ENCODE measurements around the gene ZNF462.
"Not testable (repeated sequence)": the region's sequence is repeated elsewhere in the genome, so short reads cannot be mapped to it uniquely, and the experiment has no call there.

ZNF462 gene

GRCh38 chr9:106963684-106964083 lies 100.7 kb downstream of the ZNF462 start:
- no peak for DNase-seq

GRCh38 chr9:106964329-106964728 lies 101.4 kb downstream of the ZNF462 start:
- DNase-seq, result no peak

GRCh38 chr9:106964822-106965525 lies 102.0 kb downstream of the ZNF462 start:
- DNase-seq, result no peak

- no peak for DNase-seq
Measured at GRCh38 chr9:106966481-106966880, 103.5 kb downstream of the ZNF462 start.

GRCh38 chr9:106969696-106970095 lies 106.7 kb downstream of the ZNF462 start:
- peak; percentile 17 for DNase-seq

- DNase-seq, result no peak
Measured at GRCh38 chr9:106970219-106970975, 107.4 kb downstream of the ZNF462 start.

GRCh38 chr9:106970976-106971457 lies 108.1 kb downstream of the ZNF462 start:
- no peak for DNase-seq

- DNase-seq, result no peak
Measured at GRCh38 chr9:106972082-106972481, 109.1 kb downstream of the ZNF462 start.

GRCh38 chr9:106974341-106974740 lies 111.4 kb downstream of the ZNF462 start:
- no peak for DNase-seq

- no peak for DNase-seq
Measured at GRCh38 chr9:106976772-106977171, 113.8 kb downstream of the ZNF462 start.

- DNase-seq, result no peak
Measured at GRCh38 chr9:106980551-106981101, 117.7 kb downstream of the ZNF462 start.

- no peak for DNase-seq
Measured at GRCh38 chr9:106981396-106982287, 118.7 kb downstream of the ZNF462 start.

GRCh38 chr9:106982636-106983035 lies 119.7 kb downstream of the ZNF462 start:
- DNase-seq, result no peak

- DNase-seq, result no peak
Measured at GRCh38 chr9:106983346-106983745, 120.4 kb downstream of the ZNF462 start.

- DNase-seq, result not testable (repeated sequence)
Measured at GRCh38 chr9:106989904-106990303, 126.9 kb downstream of the ZNF462 start.

- no peak for DNase-seq
Measured at GRCh38 chr9:106992186-106992585, 129.2 kb downstream of the ZNF462 start.

GRCh38 chr9:106993603-106994002 lies 130.6 kb downstream of the ZNF462 start:
- no peak for DNase-seq

- no peak for DNase-seq
Measured at GRCh38 chr9:106994463-106994862, 131.5 kb downstream of the ZNF462 start.

GRCh38 chr9:107000218-107000617 lies 137.3 kb downstream of the ZNF462 start:
- no peak for DNase-seq

GRCh38 chr9:107005201-107005600 lies 142.2 kb downstream of the ZNF462 start:
- DNase-seq, result no peak

GRCh38 chr9:107007402-107007801 lies 144.4 kb downstream of the ZNF462 start:
- DNase-seq, result no peak

- no peak for DNase-seq
Measured at GRCh38 chr9:107008011-107008410, 145.0 kb downstream of the ZNF462 start.

GRCh38 chr9:107008447-107008846 lies 145.5 kb downstream of the ZNF462 start:
- DNase-seq, result no peak

Measured in DMS79 treated with DMSO at 0.1 percent for 48 hours (cell line).